ENCODE data around the gene MYOM1.

- TF ChIP-seq CTCF (IDR thresholded peaks at IDR 0.05; ENCODE audit: poor library complexity): no peak
- no peak for TF ChIP-seq EZH2phosphoT487 (IDR thresholded peaks at IDR 0.05; ENCODE audit: low read depth, severe bottlenecking, unreplicated experiment)
- no peak for TF ChIP-seq EZH2 (IDR thresholded peaks at IDR 0.05; ENCODE audit: borderline replicate concordance)
Observed at GRCh38 chr18:3132700-3133099, 87.1 kb downstream of the MYOM1 start.

Measured in hepatocyte (in vitro differentiated cells).